ENCODE results near the gene NAV2.
"Not testable (repeated sequence)": the region's sequence is repeated elsewhere in the genome, so short reads cannot be mapped to it uniquely, and the experiment has no call there.

NAV2 gene

DNA sequence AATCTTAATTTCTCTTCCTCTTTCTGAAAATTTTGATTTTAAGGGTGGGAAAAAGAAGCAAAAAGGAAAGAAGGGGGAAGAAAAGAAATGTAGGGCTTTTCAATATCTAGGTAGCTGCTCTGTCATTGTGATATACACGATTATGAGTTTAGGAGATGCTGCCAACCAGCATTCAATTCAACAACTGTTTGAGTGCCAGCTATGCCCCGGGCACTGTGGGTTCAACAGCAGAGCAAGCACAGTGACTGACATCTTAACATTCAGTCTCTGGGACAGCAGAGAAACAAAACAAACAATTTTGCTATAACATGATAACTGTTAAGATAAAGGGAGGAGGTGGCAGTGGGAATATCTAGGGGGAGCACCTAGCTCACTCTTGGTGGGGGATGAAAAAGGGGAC, 356.1 kb downstream of the NAV2 start:
- no peak for DNase-seq

GRCh38 chr11:20070459-20070858, 357.8 kb downstream of the NAV2 start:
- no peak for DNase-seq

DNA sequence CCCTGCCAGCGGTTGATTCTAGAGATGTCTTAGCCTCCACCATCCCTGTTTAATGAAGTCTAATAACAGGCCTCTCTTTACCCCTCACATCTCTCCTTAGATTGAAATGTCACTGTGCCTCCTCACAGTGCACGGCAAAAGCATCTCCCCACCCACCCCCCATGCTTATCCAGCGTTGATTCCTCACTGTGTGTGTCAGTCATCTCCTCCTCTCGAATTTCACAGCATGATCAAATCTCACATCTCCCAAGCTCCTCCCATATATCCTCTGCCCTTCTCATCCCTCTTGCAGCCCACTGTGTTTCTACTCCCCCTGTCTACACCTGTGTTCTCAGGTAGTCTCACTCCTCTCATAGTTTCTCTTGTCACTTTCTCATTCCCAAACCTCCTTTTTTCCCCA, 363.0 kb downstream of the NAV2 start:
- no peak for DNase-seq

- no peak for DNase-seq
Measured at GRCh38 chr11:20078846-20079245, 366.2 kb downstream of the NAV2 start.

DNA sequence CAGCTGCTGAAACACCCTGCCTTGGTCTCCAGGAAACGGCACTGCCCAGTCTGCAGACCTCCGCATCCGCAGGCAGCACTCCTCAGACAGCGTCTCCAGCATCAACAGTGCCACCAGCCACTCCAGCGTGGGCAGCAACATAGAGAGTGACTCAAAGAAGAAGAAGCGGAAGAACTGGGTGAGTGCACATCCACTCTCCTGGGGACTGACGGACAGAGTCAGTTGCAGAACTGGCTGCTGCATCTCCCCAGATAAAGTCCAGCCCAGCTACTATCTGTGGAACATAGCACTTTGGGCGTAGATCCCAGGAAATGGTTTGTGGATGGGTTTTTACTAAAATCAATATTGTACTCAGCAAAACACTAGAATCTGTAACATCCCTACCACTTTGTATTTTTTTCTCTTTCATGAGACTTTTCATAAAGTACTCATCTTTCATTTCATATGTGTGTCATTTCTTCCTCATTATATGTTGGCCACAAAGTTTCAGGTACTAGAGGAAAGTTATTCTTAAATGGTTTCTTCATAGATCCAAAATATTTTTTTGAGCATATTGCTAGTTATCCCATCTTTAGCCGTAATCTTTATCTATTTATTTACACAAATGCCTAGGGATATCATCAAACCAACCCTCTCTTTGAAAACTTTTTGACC, 367.5 kb downstream of the NAV2 start:
- no peak for DNase-seq

GRCh38 chr11:20081336-20081735, 368.7 kb downstream of the NAV2 start:
- no peak for DNase-seq

GRCh38 chr11:20083877-20084276, 371.2 kb downstream of the NAV2 start:
- not testable (repeated sequence) for DNase-seq

GRCh38 chr11:20084921-20085814, 372.5 kb downstream of the NAV2 start:
- DNase-seq, result no peak

DNA sequence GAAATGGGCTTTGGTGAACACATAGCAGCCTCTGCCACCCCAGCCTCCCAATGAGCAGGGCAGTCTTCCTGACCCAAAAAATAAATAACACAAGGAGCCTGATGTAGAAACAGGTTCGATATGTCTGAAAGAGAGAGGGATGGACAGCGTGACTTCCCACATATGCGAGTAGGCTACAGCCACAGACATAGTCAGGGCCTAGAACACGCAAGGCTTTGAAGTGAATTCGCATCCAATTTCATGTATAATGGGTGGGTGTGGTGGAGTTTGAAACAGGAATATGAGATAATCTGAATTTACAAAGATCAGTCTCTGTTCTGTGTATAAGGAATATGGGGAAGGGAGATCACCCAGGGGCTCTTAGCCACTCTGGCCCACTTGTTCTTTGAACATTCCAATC, 373.3 kb downstream of the NAV2 start:
- DNase-seq, result no peak

DNA sequence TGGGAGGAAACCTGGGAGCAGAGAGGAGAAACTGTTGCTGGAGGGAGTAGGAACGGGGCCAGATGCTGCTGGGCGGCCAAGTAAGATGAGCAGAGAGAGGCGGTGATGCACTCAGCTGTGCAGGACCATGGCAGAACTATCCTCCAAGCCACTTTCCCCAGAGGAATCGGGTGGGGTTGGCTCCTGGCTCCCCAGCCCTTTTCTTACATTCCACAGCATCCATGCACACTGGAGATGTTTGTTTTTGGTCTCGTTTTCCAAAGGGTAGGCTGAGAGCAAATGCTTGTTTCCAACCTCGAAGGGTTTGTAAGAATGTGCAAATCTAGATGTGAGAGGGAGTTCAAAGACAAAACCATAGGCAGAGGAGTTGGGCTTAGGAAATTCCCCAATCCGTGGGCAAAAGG, 374.5 kb downstream of the NAV2 start:
- no peak for DNase-seq

GRCh38 chr11:20088397-20089225, 376.0 kb downstream of the NAV2 start:
- DNase-seq, result no peak

DNA sequence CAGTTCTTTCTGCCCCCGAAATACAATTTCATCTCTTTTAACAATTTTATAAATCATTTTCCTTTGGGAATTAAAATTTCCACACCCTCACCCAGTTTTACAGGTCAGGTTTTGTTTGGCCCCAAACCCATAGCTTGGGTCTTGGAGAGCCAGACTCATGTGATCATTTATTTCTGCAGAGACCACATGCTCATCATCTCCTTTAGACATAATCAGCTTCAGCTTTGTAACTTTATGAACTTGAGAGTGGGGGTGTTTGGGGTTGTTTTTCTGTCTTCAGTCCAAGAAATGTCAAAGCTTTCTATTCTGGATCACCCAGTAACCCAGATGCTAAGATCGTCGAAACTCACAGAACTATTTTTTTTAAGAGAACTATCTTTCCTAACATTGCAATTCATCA, 376.7 kb downstream of the NAV2 start:
- no peak for DNase-seq

- DNase-seq, result no peak
Measured at GRCh38 chr11:20089796-20090653, 377.4 kb downstream of the NAV2 start.

GRCh38 chr11:20090654-20091374, 378.2 kb downstream of the NAV2 start:
- no peak for DNase-seq

- no peak for DNase-seq
Measured at GRCh38 chr11:20093775-20094174, 381.1 kb downstream of the NAV2 start.

- DNase-seq, result no peak
Measured at GRCh38 chr11:20095189-20095588, 382.6 kb downstream of the NAV2 start.

GRCh38 chr11:20097319-20098221, 384.9 kb downstream of the NAV2 start:
- DNase-seq, result no peak

- no peak for DNase-seq
Measured at GRCh38 chr11:20099527-20099926, 386.9 kb downstream of the NAV2 start.

GRCh38 chr11:20102397-20102796, 389.8 kb downstream of the NAV2 start:
- no peak for DNase-seq

GRCh38 chr11:20103281-20103680, 390.6 kb downstream of the NAV2 start:
- DNase-seq, result no peak

DNA sequence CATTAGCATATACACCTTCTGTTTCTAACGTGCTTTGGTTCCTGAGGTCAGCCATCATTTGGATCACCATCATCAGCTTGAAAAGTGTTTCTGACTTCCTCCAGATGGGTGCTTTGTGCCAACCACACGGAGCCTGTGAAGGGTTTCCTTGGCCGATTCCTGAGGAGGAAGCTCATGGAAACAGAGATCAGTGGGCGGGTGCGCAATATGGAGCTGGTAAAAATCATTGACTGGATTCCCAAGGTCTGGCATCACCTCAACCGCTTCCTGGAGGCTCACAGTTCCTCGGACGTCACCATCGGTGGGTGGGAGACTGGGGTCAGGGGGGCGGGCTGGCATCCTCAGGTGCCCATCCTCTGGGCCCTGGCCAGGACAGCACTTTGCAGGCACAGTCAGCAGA, 392.8 kb downstream of the NAV2 start:
- DNase-seq, result no peak

Measured in stimulated activated naive CD4-positive, alpha-beta T cell (primary cell).